ENCODE results near the gene PRKAG2.
A peak's percentile ranks its signal among the peaks of the same experiment; 100 is the strongest.
"Not testable (repeated sequence)": the region's sequence is repeated elsewhere in the genome, so short reads cannot be mapped to it uniquely, and the experiment has no call there.

Gene PRKAG2

GRCh38 chr7:151599401-151600227 is 277.3 kb downstream of the PRKAG2 start:
- peak; percentile 99 for DNase-seq
- in situ Hi-C loops (cut with HindIII; ENCODE audit: low pct_ligation_motif_present, low pct_unique_long_range_greater_than_20kb, low sequenced_read_pairs) = no loop called here

DNA sequence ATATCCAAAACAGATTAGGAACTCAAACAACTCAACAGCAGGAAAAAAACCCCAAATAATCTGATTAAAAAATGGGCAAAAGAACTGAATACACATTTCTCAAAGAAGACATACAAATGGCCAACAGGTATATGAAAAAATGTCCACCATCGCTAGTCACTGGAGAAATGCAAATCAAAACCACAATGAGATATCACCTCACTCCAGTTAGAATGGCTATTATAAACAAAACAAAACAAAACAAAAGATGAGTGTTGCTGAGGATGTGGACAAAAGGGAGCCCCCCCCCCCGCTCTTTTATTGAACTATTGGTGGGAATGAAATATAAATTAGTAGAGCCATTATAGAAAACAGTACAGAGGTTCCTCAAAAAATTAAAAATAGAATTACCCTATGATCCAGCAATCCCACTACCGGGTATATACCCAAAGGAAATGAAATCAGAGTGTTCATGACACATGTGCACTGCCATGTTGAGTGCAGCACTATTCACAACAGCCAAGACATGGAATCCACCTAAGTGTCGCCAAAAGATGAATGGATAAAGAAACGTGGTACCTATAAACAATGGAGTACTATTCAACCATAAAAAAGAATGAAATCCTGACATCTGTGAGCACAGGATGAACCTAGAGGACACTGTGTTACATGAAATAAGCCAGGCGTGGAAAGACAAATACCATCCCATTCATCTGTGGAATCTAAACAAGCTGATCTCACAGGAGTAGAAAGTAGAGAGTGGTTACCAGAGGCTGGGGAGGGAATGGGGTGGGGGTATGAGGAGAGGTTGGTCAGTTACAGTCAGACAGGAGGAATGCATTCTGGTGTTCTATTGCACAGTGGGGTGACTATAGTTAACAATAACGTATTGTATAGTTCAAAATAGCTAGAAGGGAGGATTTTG is 279.1 kb downstream of the PRKAG2 start:
- in situ Hi-C loops (cut with HindIII; ENCODE audit: low pct_ligation_motif_present, low pct_unique_long_range_greater_than_20kb, low sequenced_read_pairs) = no loop called here
- peak; percentile 99 for DNase-seq

- in situ Hi-C loops (cut with HindIII; ENCODE audit: low pct_ligation_motif_present, low pct_unique_long_range_greater_than_20kb, low sequenced_read_pairs) = no loop called here
Observed at GRCh38 chr7:151595702-151596350, 281.1 kb downstream of the PRKAG2 start.

GRCh38 chr7:151592868-151593486 is 283.9 kb downstream of the PRKAG2 start:
- peak; percentile 98 for DNase-seq
- in situ Hi-C loops (cut with HindIII; ENCODE audit: low pct_ligation_motif_present, low pct_unique_long_range_greater_than_20kb, low sequenced_read_pairs) = no loop called here

More at GRCh38 chr7:151595702-151596350, 281.1 kb downstream of the PRKAG2 start:
- DNase-seq = peak; percentile 39

DNA sequence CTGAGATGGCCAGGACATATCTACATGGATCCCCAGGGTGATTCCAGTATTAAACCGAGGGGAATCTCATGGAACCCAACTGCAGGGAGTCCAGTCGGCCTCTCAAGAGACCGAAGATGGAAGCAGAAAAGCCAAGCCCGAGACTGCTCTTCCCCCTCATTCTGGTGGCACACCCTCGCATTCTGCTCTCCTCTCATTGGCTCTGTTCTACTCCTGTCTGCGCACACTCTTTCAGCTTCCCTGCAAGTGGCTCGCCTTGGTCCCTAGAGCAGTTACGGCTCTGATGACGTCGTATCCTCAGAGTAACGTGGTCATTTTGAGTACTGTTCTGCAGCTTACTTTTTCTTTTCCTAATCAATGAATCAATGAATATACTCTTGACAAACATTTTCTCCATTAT is 284.6 kb downstream of the PRKAG2 start:
- DNase-seq = no peak

GRCh38 chr7:151591866-151592265 is 285.0 kb downstream of the PRKAG2 start:
- in situ Hi-C loops (cut with HindIII; ENCODE audit: low pct_ligation_motif_present, low pct_unique_long_range_greater_than_20kb, low sequenced_read_pairs) = no loop called here
- no peak for DNase-seq

More for the DNA sequence above, 284.6 kb downstream of the PRKAG2 start:
- in situ Hi-C loops (cut with HindIII; ENCODE audit: low pct_ligation_motif_present, low pct_unique_long_range_greater_than_20kb, low sequenced_read_pairs) = no loop called here

GRCh38 chr7:151590850-151591771 is 285.8 kb downstream of the PRKAG2 start:
- peak; percentile 27 for DNase-seq
- in situ Hi-C loops (cut with HindIII; ENCODE audit: low pct_ligation_motif_present, low pct_unique_long_range_greater_than_20kb, low sequenced_read_pairs) = no loop called here

- no peak for DNase-seq
- in situ Hi-C loops (cut with HindIII; ENCODE audit: low pct_ligation_motif_present, low pct_unique_long_range_greater_than_20kb, low sequenced_read_pairs) = no loop called here
Observed at GRCh38 chr7:151590071-151590849, 286.7 kb downstream of the PRKAG2 start.

DNA sequence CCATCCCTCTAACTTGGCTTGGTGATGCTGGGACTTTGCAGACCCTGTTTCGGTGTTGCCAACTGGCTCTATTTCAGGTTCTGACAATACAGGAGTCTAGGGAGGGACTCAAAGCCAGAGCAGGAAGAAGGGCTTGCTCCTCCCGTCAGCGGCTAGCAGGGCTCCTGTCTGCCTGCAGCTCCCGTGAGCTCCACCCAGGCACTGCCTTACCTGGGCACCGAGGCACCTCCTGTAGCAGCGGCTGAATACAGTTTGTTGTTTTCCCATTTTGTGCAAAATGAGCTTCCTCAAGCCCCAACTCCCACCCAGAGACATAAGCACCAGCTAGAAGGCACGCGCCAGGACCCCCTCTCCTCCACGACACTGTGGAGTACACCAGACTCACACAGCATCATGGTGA is 287.9 kb downstream of the PRKAG2 start:
- in situ Hi-C loops (cut with HindIII; ENCODE audit: low pct_ligation_motif_present, low pct_unique_long_range_greater_than_20kb, low sequenced_read_pairs) = no loop called here
- DNase-seq = no peak

DNA sequence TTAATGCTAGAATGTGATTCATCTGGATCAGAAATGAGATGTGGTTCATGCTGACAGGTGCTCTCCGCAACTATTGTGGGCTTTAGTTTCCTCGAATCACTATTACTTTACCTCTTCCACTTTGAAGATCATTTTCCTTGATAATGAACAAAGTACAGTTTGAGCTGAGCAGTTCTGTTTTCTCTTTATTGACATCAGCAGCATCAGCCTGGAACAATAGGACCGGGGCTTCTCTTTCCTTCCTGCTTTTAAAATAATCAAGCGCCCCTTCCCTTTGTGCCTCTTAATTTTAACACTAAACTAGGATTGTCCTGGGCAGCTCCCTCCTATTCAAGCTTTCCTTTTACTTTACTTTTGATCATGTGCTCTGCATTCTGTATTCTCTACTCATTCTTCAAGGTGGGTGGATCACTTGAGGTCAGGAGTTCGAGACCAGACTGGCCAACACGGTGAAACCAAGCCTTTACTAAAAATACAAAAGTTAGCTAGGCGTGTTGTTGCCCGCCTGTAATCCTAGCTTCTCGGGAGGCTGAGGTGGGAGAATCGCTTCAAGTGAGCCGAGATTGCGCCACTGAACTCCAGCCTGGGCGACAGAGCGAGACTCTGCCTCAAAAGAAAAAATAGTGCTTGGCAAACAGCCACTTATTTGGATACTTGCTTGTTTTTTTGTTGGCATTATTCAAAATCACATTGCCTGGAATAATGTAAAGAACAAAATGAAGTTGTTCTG is 290.2 kb downstream of the PRKAG2 start:
- in situ Hi-C loops (cut with HindIII; ENCODE audit: low pct_ligation_motif_present, low pct_unique_long_range_greater_than_20kb, low sequenced_read_pairs) = no loop called here
- DNase-seq = no peak

DNA sequence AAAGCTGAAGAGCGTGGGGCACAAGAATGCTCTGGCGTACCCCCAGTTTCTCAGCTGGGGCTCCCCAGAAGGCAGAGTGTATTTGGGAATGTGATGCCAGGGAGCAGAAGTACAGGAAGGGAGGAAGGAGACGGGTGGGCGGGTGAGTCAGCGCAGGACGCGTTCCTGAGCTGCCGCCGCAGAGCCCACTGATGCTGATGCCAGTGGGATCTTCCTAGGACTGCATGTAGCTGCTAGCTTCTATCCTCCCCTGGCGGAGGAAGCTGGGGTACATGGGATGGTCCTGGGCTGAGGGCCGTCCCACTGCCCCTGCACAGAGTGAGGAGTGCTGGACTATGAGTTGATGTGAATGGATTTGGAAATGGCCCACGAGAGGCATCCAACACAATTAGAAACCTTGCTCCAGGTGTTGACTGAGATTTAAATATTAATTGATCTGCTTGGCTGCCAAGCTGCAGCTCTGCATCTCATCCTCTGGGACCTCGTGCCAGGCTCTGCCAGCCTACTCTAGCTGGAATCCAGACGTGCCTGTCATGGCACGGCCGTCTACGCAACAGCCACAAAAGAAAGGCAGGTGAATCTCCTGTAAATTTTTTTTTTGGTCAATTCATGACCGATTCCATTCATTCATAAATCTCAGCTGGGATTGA is 291.0 kb downstream of the PRKAG2 start:
- DNase-seq = no peak
- in situ Hi-C loops (cut with HindIII; ENCODE audit: low pct_ligation_motif_present, low pct_unique_long_range_greater_than_20kb, low sequenced_read_pairs) = no loop called here

DNA sequence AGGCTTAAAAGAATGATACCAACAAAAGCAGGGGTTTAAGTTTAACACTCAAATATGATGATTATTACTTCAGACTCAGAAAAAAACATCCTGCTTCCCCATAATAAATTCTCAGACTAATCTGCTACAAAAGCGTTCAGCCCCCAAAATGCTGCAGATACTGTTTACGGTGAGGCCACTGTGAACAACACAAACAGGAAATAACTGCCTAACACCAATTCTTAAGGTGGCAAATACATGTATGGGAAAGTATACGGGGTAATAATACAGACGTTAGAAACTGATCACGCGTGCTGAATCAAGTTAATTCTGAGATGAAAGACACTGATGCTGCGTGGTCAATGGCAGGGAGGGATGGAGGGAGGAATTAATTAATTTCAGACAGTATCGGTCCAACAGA is 295.2 kb downstream of the PRKAG2 start:
- in situ Hi-C loops (cut with HindIII; ENCODE audit: low pct_ligation_motif_present, low pct_unique_long_range_greater_than_20kb, low sequenced_read_pairs) = no loop called here
- no peak for DNase-seq

DNA sequence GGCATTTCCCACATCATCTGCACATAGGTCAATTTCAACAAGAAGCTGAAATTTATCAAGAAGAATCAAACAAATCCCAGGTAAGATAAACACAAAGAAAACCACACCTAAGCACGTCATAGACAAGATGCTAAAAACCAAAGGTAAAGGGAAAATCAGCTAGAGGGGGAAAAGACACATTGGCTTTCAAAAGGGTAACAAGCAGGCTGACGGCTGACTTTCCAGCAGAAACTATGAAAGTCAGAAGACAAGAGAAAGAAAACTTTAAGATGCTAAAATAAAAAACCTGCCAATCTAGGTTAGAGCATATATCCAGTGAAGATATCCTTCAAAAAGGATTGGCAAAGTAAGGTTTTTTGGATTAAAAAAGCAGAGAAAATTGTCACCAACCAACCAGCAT is 297.3 kb downstream of the PRKAG2 start:
- DNase-seq = peak; percentile 43
- in situ Hi-C loops (cut with HindIII; ENCODE audit: low pct_ligation_motif_present, low pct_unique_long_range_greater_than_20kb, low sequenced_read_pairs) = no loop called here

DNA sequence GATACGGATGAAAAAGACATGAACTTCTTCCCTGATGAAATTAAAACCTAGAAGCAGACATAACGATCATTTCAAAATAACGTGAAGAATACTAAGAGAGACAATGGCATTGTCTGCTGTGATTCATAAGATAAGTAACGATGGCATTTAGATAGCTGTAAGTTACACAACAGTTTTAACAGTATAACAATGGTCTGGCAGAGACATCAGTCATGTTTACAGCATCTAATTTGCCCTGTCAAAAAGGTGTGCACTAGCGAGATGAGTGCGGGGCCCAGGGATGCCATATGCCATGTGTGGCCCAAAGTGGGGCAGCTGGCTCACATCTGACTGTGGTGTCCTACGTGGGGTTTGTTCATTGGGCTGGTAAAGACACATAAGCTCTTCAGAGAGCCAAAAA is 301.5 kb downstream of the PRKAG2 start:
- no peak for DNase-seq
- in situ Hi-C loops (cut with HindIII; ENCODE audit: low pct_ligation_motif_present, low pct_unique_long_range_greater_than_20kb, low sequenced_read_pairs) = no loop called here

DNA sequence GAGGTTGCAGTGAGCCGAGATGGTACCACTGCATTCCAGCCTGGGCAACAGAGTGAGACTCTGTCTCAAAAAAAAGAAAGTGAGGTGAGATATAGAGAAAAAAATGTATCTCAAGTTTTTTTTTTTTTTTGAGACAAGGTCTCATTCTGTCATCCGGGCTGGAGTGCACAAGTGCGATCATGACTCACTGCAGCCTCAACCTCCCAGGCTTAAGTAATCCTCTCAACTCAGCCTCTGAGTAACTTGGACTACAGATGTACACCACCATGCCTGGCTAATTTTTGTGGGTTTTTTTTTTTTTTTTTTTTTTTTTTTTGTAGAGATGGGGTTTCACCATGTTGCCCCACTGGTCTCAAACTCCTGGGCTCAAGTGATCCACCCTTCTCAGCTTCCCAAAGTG is 303.9 kb downstream of the PRKAG2 start:
- peak; percentile 91 for DNase-seq

DNA sequence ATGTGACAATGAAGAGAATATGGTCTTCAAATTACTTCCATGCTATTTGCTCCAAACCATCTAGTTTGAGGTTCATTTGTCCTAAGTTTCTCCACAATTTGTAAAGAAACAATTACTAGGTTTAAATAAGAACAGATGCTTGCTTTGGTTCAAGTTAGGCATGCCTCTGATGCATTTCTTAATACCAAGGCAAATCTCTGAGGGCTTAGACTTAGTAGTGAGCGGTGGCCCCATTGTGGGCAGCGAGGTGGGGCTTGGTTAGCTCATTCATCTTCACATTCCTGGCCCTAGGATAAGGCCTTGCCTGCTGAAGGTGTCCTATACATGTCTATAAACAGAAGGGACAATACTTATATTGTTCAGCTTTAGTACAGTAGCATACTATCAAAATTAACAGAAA is 304.8 kb downstream of the PRKAG2 start:
- no peak for DNase-seq
- in situ Hi-C loops (cut with HindIII; ENCODE audit: low pct_ligation_motif_present, low pct_unique_long_range_greater_than_20kb, low sequenced_read_pairs) = no loop called here

More for the DNA sequence above, 303.9 kb downstream of the PRKAG2 start:
- in situ Hi-C loops (cut with HindIII; ENCODE audit: low pct_ligation_motif_present, low pct_unique_long_range_greater_than_20kb, low sequenced_read_pairs) = not testable (repeated sequence)
